ENCODE data around the gene ZNF543. TPM values are rescaled to one million over a fixed set of nuclear protein-coding genes. Genes with fewer than 3 reads are reported as not detected.

Gene ZNF543
- total and polyA plus RNA-seq, 2 of the 8 experiments (the other 6 are each of a cell fraction or from before 2014, with no cell fraction given) = 1.8 to 9.0 TPM

GRCh38 chr19:57314146-57314545, 6.1 kb upstream of the ZNF543 start:
- Histone ChIP-seq H3K18ac (ENCODE audit: extremely low read depth, low read length) (no peak overlapping the region), H2BK15ac (ENCODE audit: low read length) (no peak overlapping the region), H2AK5ac (ENCODE audit: low read depth, low read length) (no peak overlapping the region), H2BK120ac (replicated peaks; ENCODE audit: low read depth, low read length) (no peak overlapping the region), H4K5ac (ENCODE audit: insufficient read length, low read depth, low read length) (no peak overlapping the region), H2BK12ac (ENCODE audit: low read depth, low read length) (no peak overlapping the region), H3K79me2 (ENCODE audit: control insufficient read depth in 1 of 2, insufficient read depth in 2 of 2, low read length in 2 of 2) (no peaks in the 10 kb centered on the region), H3K27me3 (replicated peaks in 1 of 4; ENCODE audit: control insufficient read depth in 3 of 4, extremely low read depth in 1 of 4, insufficient read depth in 3 of 4, low read length in 3 of 4) (peaks cover 0 to 7% (median 0%) of the 10 kb centered on the region in 4 experiments; a peak in 4 of 7 replicates), H3K79me1 (ENCODE audit: low read depth, low read length) (no peaks in the 10 kb centered on the region), H4K8ac (ENCODE audit: extremely low read depth, insufficient read depth, low read length) (no peak overlapping the region), H3K9me3 (ENCODE audit: insufficient read depth in 2 of 2, low read depth in 1 of 2, low read length in 1 of 2) (no peaks in the 10 kb centered on the region), H2BK20ac (ENCODE audit: low read length) (no peak overlapping the region), H3K23ac (ENCODE audit: insufficient read length) (no peak overlapping the region), H3K14ac (ENCODE audit: insufficient read length) (no peak overlapping the region), H4K20me1 (replicated peaks in 1 of 2; ENCODE audit: control insufficient read depth in 1 of 2, insufficient read depth in 2 of 2, low read length in 2 of 2) (no peaks in the 10 kb centered on the region), H4K91ac (replicated peaks; ENCODE audit: insufficient read length, low read length) (no peak overlapping the region), H3K36me3 (ENCODE audit: control insufficient read depth in 2 of 4, insufficient read depth in 4 of 4, low read length in 3 of 4) (no peaks in the 10 kb centered on the region), H3K4ac (replicated peaks; ENCODE audit: insufficient read length, low read depth, low read length) (no peak overlapping the region), H3K27ac (ENCODE audit: low read depth, low read length) (no peak overlapping the region), H2BK5ac (ENCODE audit: low read depth, low read length) (no peak overlapping the region), H3K4me3 (ENCODE audit: extremely low read depth in 1 of 4, insufficient read depth in 2 of 4, low read depth in 3 of 4, low read length in 4 of 4) (no peak overlapping the region), H3K4me1 (replicated peaks in 1 of 4; ENCODE audit: control insufficient read depth in 3 of 4, insufficient read depth in 4 of 4, low read length in 3 of 4) (peaks cover 0 to 2% (median 0%) of the 10 kb centered on the region in 4 experiments; a peak in 2 of 7 replicates), H3K23me2 (ENCODE audit: low read depth, low read length) (no peaks in the 10 kb centered on the region), H2AFZ (ENCODE audit: low read length) (no peak overlapping the region), H3K9ac (replicated peaks in 1 of 4; ENCODE audit: extremely low read depth in 1 of 4, low read depth in 3 of 4, low read length in 3 of 4) (no peak overlapping the region), H3K56ac (replicated peaks; ENCODE audit: insufficient read length, low read depth, low read length) (no peak overlapping the region), H3K4me2 (ENCODE audit: insufficient read depth in 1 of 2, low read depth in 2 of 2, low read length in 2 of 2) (no peak overlapping the region)
- CTCF ChIA-PET (ENCODE audit: partially characterized antibody) = no interaction called here
- POLR2A ChIA-PET (ENCODE audit: partially characterized antibody) = interaction anchor here (0.6 kb wide), 1 partner anchor 11 kb away, joined by 5 read pairs; no protein-coding TSS in a partner anchor
- FAIRE-seq (no peak), DNase-seq (ENCODE audit: low read depth in 1 of 2, low spot score in 2 of 2) (no peak)
- TF ChIP-seq CEBPB (IDR thresholded peaks at IDR 0.05; ENCODE audit: low read depth, low read length) (peak; percentile 42; the same call in 1 of the 2 replicates), HDAC2 (IDR thresholded peaks at IDR 0.05; ENCODE audit: borderline replicate concordance in 1 of 2, low read depth in 2 of 2, low read length in 2 of 2) (no peak)
- 84% methylated on average over 4 of the region's 4 CpGs; no CpG with 5 or more reads in 1 of the 2 experiments for WGBS, 2 experiments (ENCODE audit: extremely low coverage in 1 of 2, insufficient coverage in 1 of 2, insufficient read length in 1 of 2, insufficient replicate concordance in 2 of 2, low coverage in 1 of 2, low lambda C conversion rate in 2 of 2, missing lambda C conversion rate in 1 of 2)

All from H1 (cell line).